PFSK-1 (cell line): ENCODE results near the gene SOBP.

ENCODE experiments used
- FOXP2 ChIP-seq: optimal IDR thresholded peaks from 2 replicates; pipeline ENCODE3; 2011; ENCODE audit warnings: borderline replicate concordance, control low read depth, inconsistent platforms; ENCODE audit not compliant: insufficient read depth; ENCODE audit errors: extremely low read length, extremely low read depth
- POLR2AphosphoS5 ChIP-seq: IDR thresholded peaks from 2 replicates; pipeline ENCODE4 v1.6.1; 2012; ENCODE audit warnings: low read depth, mild to moderate bottlenecking, control low read depth, low read length, moderate library complexity
- REST ChIP-seq, 2 experiments: IDR thresholded peaks; 2 replicates each; pipeline versions ENCODE4 v1.6.1 to v1.8.0; 2011 to 2012; ENCODE audit warnings: low read depth in 2 of 2, low read length in 2 of 2, control low read depth in 1 of 2, inconsistent platforms in 1 of 2, mild to moderate bottlenecking in 1 of 2, moderate library complexity in 1 of 2; ENCODE audit not compliant: insufficient read depth in 1 of 2
- SIN3A ChIP-seq: IDR thresholded peaks from 2 replicates; pipeline ENCODE4 v1.6.1; 2012; ENCODE audit warnings: mild to moderate bottlenecking, low read length, moderate library complexity, borderline replicate concordance; ENCODE audit not compliant: insufficient read depth
- TAF1 ChIP-seq: IDR thresholded peaks from 2 replicates; pipeline ENCODE4 v1.6.1; 2012; ENCODE audit warnings: low read length, control low read depth, borderline replicate concordance; ENCODE audit not compliant: insufficient read depth

Gene SOBP

GRCh38 chr6:107539849-107540464 lies 50.0 kb downstream of the SOBP start:
- no peak for TF ChIP-seq POLR2AphosphoS5
- TF ChIP-seq REST (IDR thresholded peaks at IDR 0.05; ENCODE audit: insufficient read depth in 1 of 2, low read depth in 2 of 2, low read length in 2 of 2) = no peak
- no peak for TF ChIP-seq FOXP2
- no peak for TF ChIP-seq SIN3A
- TF ChIP-seq TAF1 = no peak

- TF ChIP-seq TAF1 = no peak
- TF ChIP-seq REST (IDR thresholded peaks at IDR 0.05; ENCODE audit: insufficient read depth in 1 of 2, low read depth in 2 of 2, low read length in 2 of 2) = no peak
- no peak for TF ChIP-seq SIN3A
- no peak for TF ChIP-seq POLR2AphosphoS5
- TF ChIP-seq FOXP2 = no peak
These were observed 50.5 kb downstream of the SOBP start for GRCh38 chr6:107540465-107540857.

- TF ChIP-seq TAF1 (no peak), FOXP2 (no peak), REST (IDR thresholded peaks at IDR 0.05; ENCODE audit: insufficient read depth in 1 of 2, low read depth in 2 of 2, low read length in 2 of 2) (no peak), SIN3A (no peak), POLR2AphosphoS5 (no peak)
These were observed 52.3 kb downstream of the SOBP start for GRCh38 chr6:107542192-107542668.

- TF ChIP-seq TAF1 (no peak), FOXP2 (no peak), REST (IDR thresholded peaks at IDR 0.05; ENCODE audit: insufficient read depth in 1 of 2, low read depth in 2 of 2, low read length in 2 of 2) (no peak), POLR2AphosphoS5 (no peak), SIN3A (no peak)
These were observed 53.2 kb downstream of the SOBP start for GRCh38 chr6:107543088-107543487.

- TF ChIP-seq SIN3A = no peak
- no peak for TF ChIP-seq POLR2AphosphoS5
- TF ChIP-seq FOXP2 = no peak
- no peak for TF ChIP-seq REST (IDR thresholded peaks at IDR 0.05; ENCODE audit: insufficient read depth in 1 of 2, low read depth in 2 of 2, low read length in 2 of 2)
- no peak for TF ChIP-seq TAF1
These were observed 53.6 kb downstream of the SOBP start for GRCh38 chr6:107543567-107543966.
